SK-N-SH treated with all-trans-retinoic acid at 6 μM for 48 hours (cell line): ENCODE measurements around the gene GPC5.

Source experiments
- ATAC-seq: fragments of 200-7000 bp; cut with Tn5 transposase; 3 replicates; pipeline ENCODE4 v1.9.1; 2020; ENCODE audit warnings: mild to moderate bottlenecking, moderate library complexity
- ARNTL ChIP-seq: fragments of 450-650 bp; formaldehyde crosslinking; IDR thresholded peaks from 2 replicates; pipeline ENCODE4 v1.5.0; 2020; ENCODE audit warnings: low read depth, mild to moderate bottlenecking, moderate library complexity, borderline replicate concordance
- BACH2 ChIP-seq: fragments of 250-450 bp; sonication (Bioruptor Pico); IDR thresholded peaks from 2 replicates; pipeline ENCODE4 v1.9.0; 2021; ENCODE audit warnings: mild to moderate bottlenecking, borderline replicate concordance
- CSDC2 ChIP-seq: fragments of 250-450 bp; sonication (Bioruptor Pico); IDR thresholded peaks from 2 replicates; pipeline ENCODE4 v1.5.0; 2020; ENCODE audit warnings: mild to moderate bottlenecking, moderate library complexity
- ESRRG ChIP-seq: fragments of 250-450 bp; sonication (Bioruptor Pico); IDR thresholded peaks from 2 replicates; pipeline ENCODE4 v1.6.1; 2021; ENCODE audit warnings: mild to moderate bottlenecking
- GLIS3 ChIP-seq: fragments of 250-450 bp; sonication (Bioruptor Pico); IDR thresholded peaks from 2 replicates; pipeline ENCODE4 v1.5.0; 2020; ENCODE audit warnings: mild to moderate bottlenecking, moderate library complexity
- ISL1 ChIP-seq: fragments of 250-450 bp; sonication (Bioruptor Pico); IDR thresholded peaks from 2 replicates; pipeline ENCODE4 v2.1.2; 2022; ENCODE audit warnings: mild to moderate bottlenecking, moderate library complexity
- OSR1 ChIP-seq: fragments of 250-450 bp; sonication (Bioruptor Pico); IDR thresholded peaks from 2 replicates; pipeline ENCODE4 v1.8.0; 2022; ENCODE audit warnings: moderate library complexity, mild to moderate bottlenecking, inconsistent platforms
- PPARA ChIP-seq: fragments of 250-450 bp; sonication (Bioruptor Pico); IDR thresholded peaks from 2 replicates; pipeline ENCODE4 v1.5.0; 2020; ENCODE audit warnings: mild to moderate bottlenecking, borderline replicate concordance
- RARB ChIP-seq: fragments of 250-450 bp; sonication (Bioruptor Pico); IDR thresholded peaks from 2 replicates; pipeline ENCODE4 v1.8.0; 2021; ENCODE audit warnings: mild to moderate bottlenecking, moderate library complexity
- SNAI2 ChIP-seq: fragments of 250-450 bp; sonication (Bioruptor Pico); IDR thresholded peaks from 2 replicates; pipeline ENCODE4 v1.5.0; 2020; ENCODE audit warnings: mild to moderate bottlenecking, moderate library complexity
- TCF4 ChIP-seq: fragments of 250-450 bp; sonication (Bioruptor Pico); IDR thresholded peaks from 2 replicates; pipeline ENCODE4 v1.8.0; 2021; ENCODE audit warnings: mild to moderate bottlenecking, moderate library complexity, borderline replicate concordance
- TOX ChIP-seq: fragments of 250-450 bp; sonication (Bioruptor Pico); IDR thresholded peaks from 2 replicates; pipeline ENCODE4 v1.8.0; 2021; ENCODE audit warnings: mild to moderate bottlenecking, moderate library complexity, borderline replicate concordance
- ZC3H10 ChIP-seq: fragments of 250-450 bp; sonication (Bioruptor Pico); IDR thresholded peaks from 2 replicates; pipeline ENCODE4 v1.5.1; 2021; ENCODE audit warnings: mild to moderate bottlenecking, moderate library complexity
- ZFP3 ChIP-seq: fragments of 250-450 bp; sonication (Bioruptor Pico); IDR thresholded peaks from 2 replicates; pipeline ENCODE4 v1.5.0; 2020; ENCODE audit warnings: mild to moderate bottlenecking, moderate library complexity
- ZFP30 ChIP-seq: fragments of 450-650 bp; formaldehyde crosslinking; IDR thresholded peaks from 2 replicates; pipeline ENCODE4 v1.5.0; 2022; ENCODE audit warnings: mild to moderate bottlenecking, moderate library complexity
- ZNF565 ChIP-seq: fragments of 450-650 bp; formaldehyde crosslinking; conservative IDR thresholded peaks from 2 replicates; pipeline ENCODE4 v1.5.0; 2020; ENCODE audit warnings: low read depth, mild to moderate bottlenecking, moderate library complexity
- ZNF70 ChIP-seq: fragments of 450-650 bp; formaldehyde crosslinking; IDR thresholded peaks from 2 replicates; pipeline ENCODE4 v1.5.0; 2020; ENCODE audit warnings: mild to moderate bottlenecking, moderate library complexity
- ZNF8 ChIP-seq: fragments of 450-650 bp; formaldehyde crosslinking; IDR thresholded peaks from 2 replicates; pipeline ENCODE4 v1.5.0; 2020; ENCODE audit warnings: mild to moderate bottlenecking, moderate library complexity
- TF ChIP-seq, protein P1 (sequence below): fragments of 250-450 bp; sonication (Bioruptor Pico); IDR thresholded peaks from 2 replicates; pipeline ENCODE4 v1.8.0; 2021; ENCODE audit warnings: low read depth, mild to moderate bottlenecking, moderate library complexity, borderline replicate concordance
- TF ChIP-seq, protein P2 (sequence below): fragments of 250-450 bp; sonication (Bioruptor Pico); IDR thresholded peaks from 2 replicates; pipeline ENCODE4 v1.5.1; 2020; ENCODE audit warnings: low read depth, mild to moderate bottlenecking, moderate library complexity
- TF ChIP-seq, protein P3 (sequence below): fragments of 250-450 bp; sonication (Bioruptor Pico); IDR thresholded peaks from 2 replicates; pipeline ENCODE4 v1.8.0; 2020; ENCODE audit warnings: mild to moderate bottlenecking, moderate library complexity, borderline replicate concordance
- TF ChIP-seq, protein P4 (sequence below): fragments of 250-450 bp; sonication (Bioruptor Pico); IDR thresholded peaks from 2 replicates; pipeline ENCODE4 v1.5.0; 2020; ENCODE audit warnings: mild to moderate bottlenecking, moderate library complexity
- TF ChIP-seq, protein P5 (sequence below): fragments of 250-450 bp; sonication (Bioruptor Pico); IDR thresholded peaks from 2 replicates; pipeline ENCODE4 v1.5.1; 2021; ENCODE audit warnings: mild to moderate bottlenecking, moderate library complexity

Gene GPC5

DNA sequence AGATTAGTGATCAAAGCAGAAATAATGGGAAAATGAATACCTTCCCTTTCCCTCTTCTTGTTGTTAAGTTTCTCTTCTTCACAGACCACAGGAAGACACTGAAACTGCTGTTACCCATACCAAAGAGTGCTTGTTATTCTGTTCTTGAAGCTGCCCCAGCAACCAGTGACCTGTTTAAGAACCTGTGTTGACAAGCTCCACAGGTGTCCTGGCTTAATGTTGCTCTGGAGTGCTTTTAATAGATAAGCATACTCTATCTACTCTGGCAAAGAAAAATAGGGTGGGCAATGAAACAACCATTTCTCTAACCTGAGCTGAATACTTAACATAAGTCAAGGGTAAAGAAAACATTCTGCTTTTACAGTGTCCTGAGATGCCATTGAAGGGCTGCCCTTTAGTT is 1321.4 kb downstream of the GPC5 start:
- ATAC-seq = no peak
- TF ChIP-seq, protein P1, sequence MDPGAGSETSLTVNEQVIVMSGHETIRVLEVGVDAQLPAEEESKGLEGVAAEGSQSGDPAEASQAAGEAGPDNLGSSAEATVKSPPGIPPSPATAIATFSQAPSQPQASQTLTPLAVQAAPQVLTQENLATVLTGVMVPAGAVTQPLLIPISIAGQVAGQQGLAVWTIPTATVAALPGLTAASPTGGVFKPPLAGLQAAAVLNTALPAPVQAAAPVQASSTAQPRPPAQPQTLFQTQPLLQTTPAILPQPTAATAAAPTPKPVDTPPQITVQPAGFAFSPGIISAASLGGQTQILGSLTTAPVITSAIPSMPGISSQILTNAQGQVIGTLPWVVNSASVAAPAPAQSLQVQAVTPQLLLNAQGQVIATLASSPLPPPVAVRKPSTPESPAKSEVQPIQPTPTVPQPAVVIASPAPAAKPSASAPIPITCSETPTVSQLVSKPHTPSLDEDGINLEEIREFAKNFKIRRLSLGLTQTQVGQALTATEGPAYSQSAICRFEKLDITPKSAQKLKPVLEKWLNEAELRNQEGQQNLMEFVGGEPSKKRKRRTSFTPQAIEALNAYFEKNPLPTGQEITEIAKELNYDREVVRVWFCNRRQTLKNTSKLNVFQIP (CRISPR knock-in tag) = no peak
- TF ChIP-seq ZNF70 (CRISPR knock-in tag) = no peak
- TF ChIP-seq ZNF565 = no peak

DNA sequence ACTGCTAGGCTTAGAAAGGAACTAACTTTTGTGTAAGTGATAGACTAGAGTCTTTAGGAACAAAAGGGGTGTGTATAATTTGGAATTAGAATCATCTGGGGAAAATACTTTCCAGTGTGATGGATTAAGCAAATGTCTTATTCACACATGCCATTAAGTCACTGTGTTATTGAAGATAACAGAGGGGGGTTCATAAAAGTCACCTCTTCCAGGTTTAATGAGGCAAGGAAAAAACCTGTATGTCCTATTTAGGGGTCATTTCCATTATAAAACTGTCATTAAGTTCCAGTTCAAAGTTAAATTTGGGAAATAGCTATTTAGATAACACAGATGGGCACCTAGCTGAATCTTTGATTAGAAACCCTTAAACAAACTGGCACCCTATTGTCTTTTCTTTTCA is 1323.2 kb downstream of the GPC5 start:
- TF ChIP-seq ZNF8 (CRISPR knock-in tag) = no peak
- TF ChIP-seq ZC3H10 (CRISPR knock-in tag) = no peak
- no peak for TF ChIP-seq ZFP30
- TF ChIP-seq, protein P2, sequence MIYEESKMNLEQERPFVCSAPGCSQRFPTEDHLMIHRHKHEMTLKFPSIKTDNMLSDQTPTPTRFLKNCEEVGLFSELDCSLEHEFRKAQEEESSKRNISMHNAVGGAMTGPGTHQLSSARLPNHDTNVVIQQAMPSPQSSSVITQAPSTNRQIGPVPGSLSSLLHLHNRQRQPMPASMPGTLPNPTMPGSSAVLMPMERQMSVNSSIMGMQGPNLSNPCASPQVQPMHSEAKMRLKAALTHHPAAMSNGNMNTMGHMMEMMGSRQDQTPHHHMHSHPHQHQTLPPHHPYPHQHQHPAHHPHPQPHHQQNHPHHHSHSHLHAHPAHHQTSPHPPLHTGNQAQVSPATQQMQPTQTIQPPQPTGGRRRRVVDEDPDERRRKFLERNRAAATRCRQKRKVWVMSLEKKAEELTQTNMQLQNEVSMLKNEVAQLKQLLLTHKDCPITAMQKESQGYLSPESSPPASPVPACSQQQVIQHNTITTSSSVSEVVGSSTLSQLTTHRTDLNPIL (CRISPR knock-in tag) = no peak
- TF ChIP-seq ZNF565 = no peak
- no peak for TF ChIP-seq GLIS3 (CRISPR knock-in tag)
- TF ChIP-seq TOX = no peak
- no peak for TF ChIP-seq TCF4 (CRISPR knock-in tag)
- no peak for TF ChIP-seq OSR1 (CRISPR knock-in tag)
- TF ChIP-seq, protein P3, sequence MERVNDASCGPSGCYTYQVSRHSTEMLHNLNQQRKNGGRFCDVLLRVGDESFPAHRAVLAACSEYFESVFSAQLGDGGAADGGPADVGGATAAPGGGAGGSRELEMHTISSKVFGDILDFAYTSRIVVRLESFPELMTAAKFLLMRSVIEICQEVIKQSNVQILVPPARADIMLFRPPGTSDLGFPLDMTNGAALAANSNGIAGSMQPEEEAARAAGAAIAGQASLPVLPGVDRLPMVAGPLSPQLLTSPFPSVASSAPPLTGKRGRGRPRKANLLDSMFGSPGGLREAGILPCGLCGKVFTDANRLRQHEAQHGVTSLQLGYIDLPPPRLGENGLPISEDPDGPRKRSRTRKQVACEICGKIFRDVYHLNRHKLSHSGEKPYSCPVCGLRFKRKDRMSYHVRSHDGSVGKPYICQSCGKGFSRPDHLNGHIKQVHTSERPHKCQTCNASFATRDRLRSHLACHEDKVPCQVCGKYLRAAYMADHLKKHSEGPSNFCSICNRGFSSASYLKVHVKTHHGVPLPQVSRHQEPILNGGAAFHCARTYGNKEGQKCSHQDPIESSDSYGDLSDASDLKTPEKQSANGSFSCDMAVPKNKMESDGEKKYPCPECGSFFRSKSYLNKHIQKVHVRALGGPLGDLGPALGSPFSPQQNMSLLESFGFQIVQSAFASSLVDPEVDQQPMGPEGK (CRISPR knock-in tag) = no peak
- TF ChIP-seq, protein P4, sequence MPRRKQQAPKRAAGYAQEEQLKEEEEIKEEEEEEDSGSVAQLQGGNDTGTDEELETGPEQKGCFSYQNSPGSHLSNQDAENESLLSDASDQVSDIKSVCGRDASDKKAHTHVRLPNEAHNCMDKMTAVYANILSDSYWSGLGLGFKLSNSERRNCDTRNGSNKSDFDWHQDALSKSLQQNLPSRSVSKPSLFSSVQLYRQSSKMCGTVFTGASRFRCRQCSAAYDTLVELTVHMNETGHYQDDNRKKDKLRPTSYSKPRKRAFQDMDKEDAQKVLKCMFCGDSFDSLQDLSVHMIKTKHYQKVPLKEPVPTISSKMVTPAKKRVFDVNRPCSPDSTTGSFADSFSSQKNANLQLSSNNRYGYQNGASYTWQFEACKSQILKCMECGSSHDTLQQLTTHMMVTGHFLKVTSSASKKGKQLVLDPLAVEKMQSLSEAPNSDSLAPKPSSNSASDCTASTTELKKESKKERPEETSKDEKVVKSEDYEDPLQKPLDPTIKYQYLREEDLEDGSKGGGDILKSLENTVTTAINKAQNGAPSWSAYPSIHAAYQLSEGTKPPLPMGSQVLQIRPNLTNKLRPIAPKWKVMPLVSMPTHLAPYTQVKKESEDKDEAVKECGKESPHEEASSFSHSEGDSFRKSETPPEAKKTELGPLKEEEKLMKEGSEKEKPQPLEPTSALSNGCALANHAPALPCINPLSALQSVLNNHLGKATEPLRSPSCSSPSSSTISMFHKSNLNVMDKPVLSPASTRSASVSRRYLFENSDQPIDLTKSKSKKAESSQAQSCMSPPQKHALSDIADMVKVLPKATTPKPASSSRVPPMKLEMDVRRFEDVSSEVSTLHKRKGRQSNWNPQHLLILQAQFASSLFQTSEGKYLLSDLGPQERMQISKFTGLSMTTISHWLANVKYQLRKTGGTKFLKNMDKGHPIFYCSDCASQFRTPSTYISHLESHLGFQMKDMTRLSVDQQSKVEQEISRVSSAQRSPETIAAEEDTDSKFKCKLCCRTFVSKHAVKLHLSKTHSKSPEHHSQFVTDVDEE = no peak
- ATAC-seq = no peak

DNA sequence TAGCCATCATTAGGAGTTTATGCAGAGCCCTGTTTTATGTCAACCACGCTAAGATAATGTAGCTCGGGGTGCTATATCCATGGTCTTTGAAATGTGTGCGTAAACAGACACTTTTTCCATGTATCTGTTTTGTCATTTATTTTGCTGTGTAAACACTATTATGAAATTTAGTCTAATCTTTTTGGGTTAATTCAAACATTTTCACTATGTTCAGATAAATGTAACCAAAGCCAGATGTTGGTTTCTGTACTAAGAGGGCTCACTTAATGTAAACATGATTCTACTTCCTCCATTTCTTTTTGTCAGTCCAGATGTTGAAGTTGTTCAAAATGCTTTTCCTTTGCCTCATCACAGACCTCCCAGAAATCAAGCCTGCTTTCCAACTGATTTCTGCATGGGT is 1328.7 kb downstream of the GPC5 start:
- ATAC-seq = peak; percentile 22; the same call in 1 of the 3 replicates
- no peak for TF ChIP-seq TOX
- no peak for TF ChIP-seq ZFP3
- TF ChIP-seq ZNF8 (CRISPR knock-in tag) = peak; percentile 65; the same call in 1 of the 2 replicates
- peak; percentile 92; the same call in 1 of the 2 replicates for TF ChIP-seq GLIS3 (CRISPR knock-in tag)
- no peak for TF ChIP-seq BACH2 (CRISPR knock-in tag)
- TF ChIP-seq OSR1 (CRISPR knock-in tag) = no peak
- TF ChIP-seq RARB (CRISPR knock-in tag) = no peak
- TF ChIP-seq ZNF565 = no peak; the same call in 1 of the 2 replicates
- TF ChIP-seq, protein P3 (CRISPR knock-in tag) = no peak
- TF ChIP-seq ISL1 (CRISPR knock-in tag) = 0 out of 2 replicates have a peak, but pooled peaks have one; percentile 7
- TF ChIP-seq, protein P2 (CRISPR knock-in tag) = peak; percentile 44; the same call in 1 of the 2 replicates
- peak; percentile 95 for TF ChIP-seq ESRRG
- no peak for TF ChIP-seq SNAI2
- TF ChIP-seq ZNF70 (CRISPR knock-in tag) = peak; percentile 53; the same call in 1 of the 2 replicates
- no peak for TF ChIP-seq PPARA (CRISPR knock-in tag)
- TF ChIP-seq, protein P5, sequence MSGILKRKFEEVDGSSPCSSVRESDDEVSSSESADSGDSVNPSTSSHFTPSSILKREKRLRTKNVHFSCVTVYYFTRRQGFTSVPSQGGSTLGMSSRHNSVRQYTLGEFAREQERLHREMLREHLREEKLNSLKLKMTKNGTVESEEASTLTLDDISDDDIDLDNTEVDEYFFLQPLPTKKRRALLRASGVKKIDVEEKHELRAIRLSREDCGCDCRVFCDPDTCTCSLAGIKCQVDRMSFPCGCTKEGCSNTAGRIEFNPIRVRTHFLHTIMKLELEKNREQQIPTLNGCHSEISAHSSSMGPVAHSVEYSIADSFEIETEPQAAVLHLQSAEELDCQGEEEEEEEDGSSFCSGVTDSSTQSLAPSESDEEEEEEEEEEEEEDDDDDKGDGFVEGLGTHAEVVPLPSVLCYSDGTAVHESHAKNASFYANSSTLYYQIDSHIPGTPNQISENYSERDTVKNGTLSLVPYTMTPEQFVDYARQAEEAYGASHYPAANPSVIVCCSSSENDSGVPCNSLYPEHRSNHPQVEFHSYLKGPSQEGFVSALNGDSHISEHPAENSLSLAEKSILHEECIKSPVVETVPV (CRISPR knock-in tag) = peak; percentile 98
- 0 out of 2 replicates have a peak, but pooled peaks have one; percentile 59 for TF ChIP-seq ARNTL (CRISPR knock-in tag)
- no peak for TF ChIP-seq CSDC2 (CRISPR knock-in tag)
- TF ChIP-seq ZFP30 = no peak
- peak; percentile 100 for TF ChIP-seq TCF4 (CRISPR knock-in tag)
